HepG2 (cell line): ENCODE results near the gene INO80C. TPM values are rescaled to one million over a fixed set of nuclear protein-coding genes. Genes with fewer than 3 reads are reported as not detected.

Source experiments
- TGIF2 ChIP-seq: IDR thresholded peaks from 2 replicates; pipeline ENCODE4 v1.6.1; 2016; ENCODE audit warnings: control low read depth, missing compliant biosample characterization
- TMF1 ChIP-seq: sonication (generic); formaldehyde crosslinking; IDR thresholded peaks from 2 replicates; pipeline ENCODE4 v1.8.1; 2022; ENCODE audit warnings: low read depth, missing genetic modification reagents
- ZNF44 ChIP-seq: sonication (generic); formaldehyde crosslinking; IDR thresholded peaks from 2 replicates; pipeline ENCODE4 v1.5.1; 2020; ENCODE audit warnings: mild to moderate bottlenecking, missing genetic modification reagents
- ZNF567 ChIP-seq: sonication (generic); formaldehyde crosslinking; IDR thresholded peaks from 2 replicates; pipeline ENCODE4 v1.8.1; 2023; ENCODE audit warnings: mild to moderate bottlenecking, missing genetic modification reagents, borderline replicate concordance
- ZNF878 ChIP-seq: sonication (generic); formaldehyde crosslinking; IDR thresholded peaks from 2 replicates; pipeline ENCODE4 v1.8.1; 2023; ENCODE audit warnings: mild to moderate bottlenecking, missing genetic modification reagents, moderate library complexity
- polyA plus RNA-seq, 8 experiments: library from polyadenylated mRNA; depleted of rRNA in 3 of 8; stranded (reverse) in 7 of 8; unstranded in 1 of 8; fragments of >200 nt; fragmentation: Illumina TruSeq in 4 of 8; extraction: Trizol in 4 of 8; gene quantifications; 2 replicates each; pipeline versions ENCODE4 v1.2.1 to v1.2.3, GENCODE V29; 2011 to 2016; ENCODE audit warnings: low read depth in 4 of 8, missing spikeins in 1 of 8, mixed read lengths in 1 of 8; ENCODE audit not compliant: insufficient read depth in 1 of 8
- total RNA-seq, 5 experiments: library from RNA; depleted of rRNA; stranded (reverse); fragments of >200 nt; fragmentation: Illumina TruSeq; extraction: Trizol; gene quantifications; 2 replicates each; pipeline ENCODE4 v1.2.3, GENCODE V29; 2016; ENCODE audit warnings: low read depth in 1 of 5
- TF ChIP-seq, protein P1 (sequence below): sonication (generic); formaldehyde crosslinking; IDR thresholded peaks from 2 replicates; pipeline ENCODE4 v1.5.0; 2020; ENCODE audit warnings: mild to moderate bottlenecking, missing genetic modification reagents, moderate library complexity
- TF ChIP-seq, protein P2 (sequence below): sonication (generic); formaldehyde crosslinking; IDR thresholded peaks from 2 replicates; pipeline ENCODE4 v1.8.0; 2022; ENCODE audit warnings: mild to moderate bottlenecking, missing genetic modification reagents, moderate library complexity
- TF ChIP-seq, protein P3 (sequence below), 2 experiments: sonication (generic) in 1 of 2; formaldehyde crosslinking in 1 of 2; IDR thresholded peaks; 2 replicates each; pipeline versions ENCODE4 v1.4.0 to v1.6.1; 2016 to 2020; ENCODE audit warnings: borderline replicate concordance in 1 of 2, low read depth in 1 of 2, mild to moderate bottlenecking in 1 of 2, missing genetic modification reagents in 1 of 2
- TF ChIP-seq, protein P4 (sequence below): sonication (generic); formaldehyde crosslinking; IDR thresholded peaks from 2 replicates; pipeline ENCODE4 v1.4.0; 2020; ENCODE audit warnings: mild to moderate bottlenecking, missing genetic modification reagents
- TF ChIP-seq, protein P5 (sequence below): sonication (generic); formaldehyde crosslinking; IDR thresholded peaks from 2 replicates; pipeline ENCODE4 v1.4.0; 2020; ENCODE audit warnings: missing genetic modification reagents
- TF ChIP-seq, protein P6 (sequence below): sonication (generic); formaldehyde crosslinking; IDR thresholded peaks from 2 replicates; pipeline ENCODE4 v1.5.1; 2020; ENCODE audit warnings: mild to moderate bottlenecking, missing genetic modification reagents, moderate library complexity

The INO80C gene
- total and polyA plus RNA-seq, 2 of the 13 experiments (the other 11 are each of a cell fraction or from before 2014, with no cell fraction given), result 8.2 to 15.4 TPM

DNA sequence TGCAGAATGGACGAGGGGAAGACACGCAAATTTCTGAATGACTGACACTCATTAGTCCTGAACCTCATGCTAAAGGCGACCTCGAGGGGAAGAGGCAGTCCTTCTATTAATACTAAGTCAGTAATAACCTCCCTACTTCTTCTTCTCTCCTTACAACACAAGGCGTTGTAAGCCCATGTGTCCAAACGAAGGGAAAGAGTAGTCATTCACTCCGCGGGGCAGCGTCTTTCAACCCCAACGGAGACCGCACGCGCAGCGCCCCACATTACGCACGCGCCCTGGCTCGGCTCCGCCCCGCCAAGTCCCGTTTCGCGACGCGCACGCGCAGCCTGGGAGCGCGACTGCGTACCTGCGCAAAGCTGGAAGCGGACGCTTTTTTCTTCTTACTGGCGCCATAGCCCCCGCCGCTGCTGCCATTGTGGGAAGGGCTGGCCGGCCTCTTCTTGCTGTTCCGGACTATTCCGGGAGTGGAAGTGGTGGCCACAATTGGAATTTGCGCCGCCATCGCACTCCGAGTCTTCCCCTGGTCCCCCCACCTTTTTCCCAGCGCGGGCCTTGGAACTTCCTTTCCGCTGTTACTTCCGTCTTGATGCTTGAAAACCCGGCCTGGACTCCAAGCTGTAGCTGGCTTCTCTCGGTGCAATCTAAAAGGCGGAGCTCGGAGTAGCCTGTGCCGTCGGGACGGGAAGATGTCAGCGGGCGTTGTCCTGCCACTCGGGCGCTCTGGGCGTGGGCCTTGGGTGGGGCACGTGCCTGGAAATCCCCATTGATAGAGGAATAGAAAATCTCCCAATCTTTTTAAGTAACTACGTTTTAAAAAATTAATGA is at the start of gene INO80C (continued):
- TF ChIP-seq, protein P1, sequence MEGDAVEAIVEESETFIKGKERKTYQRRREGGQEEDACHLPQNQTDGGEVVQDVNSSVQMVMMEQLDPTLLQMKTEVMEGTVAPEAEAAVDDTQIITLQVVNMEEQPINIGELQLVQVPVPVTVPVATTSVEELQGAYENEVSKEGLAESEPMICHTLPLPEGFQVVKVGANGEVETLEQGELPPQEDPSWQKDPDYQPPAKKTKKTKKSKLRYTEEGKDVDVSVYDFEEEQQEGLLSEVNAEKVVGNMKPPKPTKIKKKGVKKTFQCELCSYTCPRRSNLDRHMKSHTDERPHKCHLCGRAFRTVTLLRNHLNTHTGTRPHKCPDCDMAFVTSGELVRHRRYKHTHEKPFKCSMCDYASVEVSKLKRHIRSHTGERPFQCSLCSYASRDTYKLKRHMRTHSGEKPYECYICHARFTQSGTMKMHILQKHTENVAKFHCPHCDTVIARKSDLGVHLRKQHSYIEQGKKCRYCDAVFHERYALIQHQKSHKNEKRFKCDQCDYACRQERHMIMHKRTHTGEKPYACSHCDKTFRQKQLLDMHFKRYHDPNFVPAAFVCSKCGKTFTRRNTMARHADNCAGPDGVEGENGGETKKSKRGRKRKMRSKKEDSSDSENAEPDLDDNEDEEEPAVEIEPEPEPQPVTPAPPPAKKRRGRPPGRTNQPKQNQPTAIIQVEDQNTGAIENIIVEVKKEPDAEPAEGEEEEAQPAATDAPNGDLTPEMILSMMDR, result peak; percentile 8; the same call in 1 of the 2 replicates
- TF ChIP-seq TMF1 (CRISPR knock-in tag) (no peak), ZNF878 (CRISPR knock-in tag) (no peak; the same call in 1 of the 2 replicates), TGIF2 (CRISPR knock-in tag) (no peak), ZNF567 (no peak; the same call in 1 of the 2 replicates), ZNF44 (CRISPR knock-in tag) (peak; percentile 61)
- TF ChIP-seq, protein P2, sequence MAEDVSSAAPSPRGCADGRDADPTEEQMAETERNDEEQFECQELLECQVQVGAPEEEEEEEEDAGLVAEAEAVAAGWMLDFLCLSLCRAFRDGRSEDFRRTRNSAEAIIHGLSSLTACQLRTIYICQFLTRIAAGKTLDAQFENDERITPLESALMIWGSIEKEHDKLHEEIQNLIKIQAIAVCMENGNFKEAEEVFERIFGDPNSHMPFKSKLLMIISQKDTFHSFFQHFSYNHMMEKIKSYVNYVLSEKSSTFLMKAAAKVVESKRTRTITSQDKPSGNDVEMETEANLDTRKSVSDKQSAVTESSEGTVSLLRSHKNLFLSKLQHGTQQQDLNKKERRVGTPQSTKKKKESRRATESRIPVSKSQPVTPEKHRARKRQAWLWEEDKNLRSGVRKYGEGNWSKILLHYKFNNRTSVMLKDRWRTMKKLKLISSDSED (CRISPR knock-in tag), result no peak
- TF ChIP-seq, protein P3, sequence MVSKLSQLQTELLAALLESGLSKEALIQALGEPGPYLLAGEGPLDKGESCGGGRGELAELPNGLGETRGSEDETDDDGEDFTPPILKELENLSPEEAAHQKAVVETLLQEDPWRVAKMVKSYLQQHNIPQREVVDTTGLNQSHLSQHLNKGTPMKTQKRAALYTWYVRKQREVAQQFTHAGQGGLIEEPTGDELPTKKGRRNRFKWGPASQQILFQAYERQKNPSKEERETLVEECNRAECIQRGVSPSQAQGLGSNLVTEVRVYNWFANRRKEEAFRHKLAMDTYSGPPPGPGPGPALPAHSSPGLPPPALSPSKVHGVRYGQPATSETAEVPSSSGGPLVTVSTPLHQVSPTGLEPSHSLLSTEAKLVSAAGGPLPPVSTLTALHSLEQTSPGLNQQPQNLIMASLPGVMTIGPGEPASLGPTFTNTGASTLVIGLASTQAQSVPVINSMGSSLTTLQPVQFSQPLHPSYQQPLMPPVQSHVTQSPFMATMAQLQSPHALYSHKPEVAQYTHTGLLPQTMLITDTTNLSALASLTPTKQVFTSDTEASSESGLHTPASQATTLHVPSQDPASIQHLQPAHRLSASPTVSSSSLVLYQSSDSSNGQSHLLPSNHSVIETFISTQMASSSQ (IDR thresholded peaks at IDR 0.05; ENCODE audit: low read depth), result peak; percentile 50; the same call in 1 of the 2 replicates
- TF ChIP-seq, protein P3 (CRISPR knock-in tag; IDR thresholded peaks at IDR 0.05; ENCODE audit: borderline replicate concordance), result peak; percentile 37; the same call in 1 of the 2 replicates
- TF ChIP-seq, protein P4, sequence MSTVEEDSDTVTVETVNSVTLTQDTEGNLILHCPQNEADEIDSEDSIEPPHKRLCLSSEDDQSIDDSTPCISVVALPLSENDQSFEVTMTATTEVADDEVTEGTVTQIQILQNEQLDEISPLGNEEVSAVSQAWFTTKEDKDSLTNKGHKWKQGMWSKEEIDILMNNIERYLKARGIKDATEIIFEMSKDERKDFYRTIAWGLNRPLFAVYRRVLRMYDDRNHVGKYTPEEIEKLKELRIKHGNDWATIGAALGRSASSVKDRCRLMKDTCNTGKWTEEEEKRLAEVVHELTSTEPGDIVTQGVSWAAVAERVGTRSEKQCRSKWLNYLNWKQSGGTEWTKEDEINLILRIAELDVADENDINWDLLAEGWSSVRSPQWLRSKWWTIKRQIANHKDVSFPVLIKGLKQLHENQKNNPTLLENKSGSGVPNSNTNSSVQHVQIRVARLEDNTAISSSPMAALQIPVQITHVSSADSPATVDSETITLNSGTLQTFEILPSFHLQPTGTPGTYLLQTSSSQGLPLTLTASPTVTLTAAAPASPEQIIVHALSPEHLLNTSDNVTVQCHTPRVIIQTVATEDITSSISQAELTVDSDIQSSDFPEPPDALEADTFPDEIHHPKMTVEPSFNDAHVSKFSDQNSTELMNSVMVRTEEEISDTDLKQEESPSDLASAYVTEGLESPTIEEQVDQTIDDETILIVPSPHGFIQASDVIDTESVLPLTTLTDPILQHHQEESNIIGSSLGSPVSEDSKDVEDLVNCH (CRISPR knock-in tag), result no peak
- TF ChIP-seq, protein P5, sequence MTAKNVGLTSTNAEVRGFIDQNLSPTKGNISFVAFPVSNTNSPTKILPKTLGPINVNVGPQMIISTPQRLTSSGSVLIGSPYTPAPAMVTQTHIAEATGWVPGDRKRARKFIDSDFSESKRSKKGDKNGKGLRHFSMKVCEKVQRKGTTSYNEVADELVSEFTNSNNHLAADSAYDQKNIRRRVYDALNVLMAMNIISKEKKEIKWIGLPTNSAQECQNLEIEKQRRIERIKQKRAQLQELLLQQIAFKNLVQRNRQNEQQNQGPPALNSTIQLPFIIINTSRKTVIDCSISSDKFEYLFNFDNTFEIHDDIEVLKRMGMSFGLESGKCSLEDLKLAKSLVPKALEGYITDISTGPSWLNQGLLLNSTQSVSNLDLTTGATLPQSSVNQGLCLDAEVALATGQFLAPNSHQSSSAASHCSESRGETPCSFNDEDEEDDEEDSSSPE (CRISPR knock-in tag), result peak; percentile 71
- TF ChIP-seq, protein P6, sequence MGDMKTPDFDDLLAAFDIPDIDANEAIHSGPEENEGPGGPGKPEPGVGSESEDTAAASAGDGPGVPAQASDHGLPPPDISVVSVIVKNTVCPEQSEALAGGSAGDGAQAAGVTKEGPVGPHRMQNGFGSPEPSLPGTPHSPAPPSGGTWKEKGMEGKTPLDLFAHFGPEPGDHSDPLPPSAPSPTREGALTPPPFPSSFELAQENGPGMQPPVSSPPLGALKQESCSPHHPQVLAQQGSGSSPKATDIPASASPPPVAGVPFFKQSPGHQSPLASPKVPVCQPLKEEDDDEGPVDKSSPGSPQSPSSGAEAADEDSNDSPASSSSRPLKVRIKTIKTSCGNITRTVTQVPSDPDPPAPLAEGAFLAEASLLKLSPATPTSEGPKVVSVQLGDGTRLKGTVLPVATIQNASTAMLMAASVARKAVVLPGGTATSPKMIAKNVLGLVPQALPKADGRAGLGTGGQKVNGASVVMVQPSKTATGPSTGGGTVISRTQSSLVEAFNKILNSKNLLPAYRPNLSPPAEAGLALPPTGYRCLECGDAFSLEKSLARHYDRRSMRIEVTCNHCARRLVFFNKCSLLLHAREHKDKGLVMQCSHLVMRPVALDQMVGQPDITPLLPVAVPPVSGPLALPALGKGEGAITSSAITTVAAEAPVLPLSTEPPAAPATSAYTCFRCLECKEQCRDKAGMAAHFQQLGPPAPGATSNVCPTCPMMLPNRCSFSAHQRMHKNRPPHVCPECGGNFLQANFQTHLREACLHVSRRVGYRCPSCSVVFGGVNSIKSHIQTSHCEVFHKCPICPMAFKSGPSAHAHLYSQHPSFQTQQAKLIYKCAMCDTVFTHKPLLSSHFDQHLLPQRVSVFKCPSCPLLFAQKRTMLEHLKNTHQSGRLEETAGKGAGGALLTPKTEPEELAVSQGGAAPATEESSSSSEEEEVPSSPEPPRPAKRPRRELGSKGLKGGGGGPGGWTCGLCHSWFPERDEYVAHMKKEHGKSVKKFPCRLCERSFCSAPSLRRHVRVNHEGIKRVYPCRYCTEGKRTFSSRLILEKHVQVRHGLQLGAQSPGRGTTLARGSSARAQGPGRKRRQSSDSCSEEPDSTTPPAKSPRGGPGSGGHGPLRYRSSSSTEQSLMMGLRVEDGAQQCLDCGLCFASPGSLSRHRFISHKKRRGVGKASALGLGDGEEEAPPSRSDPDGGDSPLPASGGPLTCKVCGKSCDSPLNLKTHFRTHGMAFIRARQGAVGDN (CRISPR knock-in tag), result peak; percentile 98
